NCI-H1436 treated with DMSO at 0.1 percent for 48 hours (cell line): ENCODE data around the gene CD226.
"Not testable (repeated sequence)": the region's sequence is repeated elsewhere in the genome, so short reads cannot be mapped to it uniquely, and the experiment has no call there.

Experiments used
- DNase-seq: peaks from one replicate; lab custom pipeline; 2025; lab: John Stamatoyannopoulos, UW

CD226 gene

GRCh38 chr18:69956665-69957620 is 9.3 kb upstream of the CD226 start:
- DNase-seq = no peak

- no peak for DNase-seq
Measured at GRCh38 chr18:69956057-69956456, 8.4 kb upstream of the CD226 start.

DNA sequence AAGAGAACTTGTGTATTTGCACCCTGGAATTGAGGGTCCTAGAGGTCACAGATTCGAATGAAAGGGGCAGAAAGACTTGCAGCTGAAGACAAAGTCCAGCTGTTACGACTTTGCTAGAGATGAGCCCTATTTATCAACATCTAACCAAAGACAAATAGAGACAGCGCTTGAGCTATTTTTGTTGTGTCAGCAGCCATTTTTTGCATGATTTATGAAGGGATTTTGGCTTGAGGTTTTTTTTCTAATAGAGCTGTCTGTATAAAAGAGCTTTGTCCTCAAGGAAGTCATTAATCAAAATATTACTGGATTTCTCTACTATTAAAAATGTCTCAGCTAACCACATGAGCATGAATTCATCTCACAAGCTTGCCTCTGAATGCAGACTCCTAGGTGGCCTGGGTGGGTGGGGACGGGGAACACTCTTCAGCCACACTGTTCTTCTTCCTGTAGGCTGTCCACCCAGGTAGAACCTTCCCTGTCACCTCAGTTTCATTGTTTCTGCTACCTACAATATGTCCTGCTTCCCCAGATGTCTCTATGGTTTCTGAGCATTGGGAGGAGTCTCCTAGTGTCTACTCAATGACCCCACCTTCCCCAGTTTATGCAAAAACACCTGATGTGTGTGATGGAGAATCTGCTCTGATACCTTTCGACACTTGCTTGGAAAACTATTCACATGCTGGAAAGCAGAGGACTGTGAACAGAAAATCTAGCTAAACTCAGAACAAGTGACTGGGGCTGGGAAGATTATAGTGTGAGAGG is 7.2 kb upstream of the CD226 start:
- no peak for DNase-seq

GRCh38 chr18:69953191-69953590 is 5.5 kb upstream of the CD226 start:
- DNase-seq = no peak

GRCh38 chr18:69951182-69951581 is 3.5 kb upstream of the CD226 start:
- no peak for DNase-seq

- DNase-seq = no peak
Measured at GRCh38 chr18:69949538-69949936, 1.9 kb upstream of the CD226 start.

GRCh38 chr18:69948919-69949537 is 1.4 kb upstream of the CD226 start:
- DNase-seq = no peak

- DNase-seq = no peak
Measured at GRCh38 chr18:69948256-69948655, 583 bp upstream of the CD226 start.

DNA sequence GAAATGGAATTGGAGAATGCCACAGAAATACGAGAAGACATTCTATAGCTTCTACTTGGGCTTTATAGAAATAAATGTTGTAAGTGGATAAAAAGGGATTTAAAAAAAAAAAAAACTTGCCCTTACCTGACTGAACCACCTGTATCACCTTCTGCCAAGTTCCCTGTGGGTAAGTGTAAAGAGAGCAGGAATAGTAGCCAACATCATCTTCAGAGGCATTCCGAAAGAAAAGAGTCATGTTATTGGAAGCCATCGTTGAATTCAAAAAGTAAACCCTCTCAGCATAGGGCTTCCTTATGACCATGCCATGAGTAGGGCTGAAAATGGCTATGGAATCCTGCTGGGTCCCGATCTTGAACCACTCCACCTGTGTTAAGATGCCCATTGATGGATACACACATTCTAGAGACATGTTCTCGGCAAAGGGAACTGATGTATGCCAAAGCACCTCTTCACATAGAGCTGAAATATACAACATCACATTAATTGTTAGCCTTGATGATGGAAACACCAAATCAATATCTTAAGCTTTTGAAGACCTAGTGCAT is 991 bp downstream of the CD226 start:
- no peak for DNase-seq

DNA sequence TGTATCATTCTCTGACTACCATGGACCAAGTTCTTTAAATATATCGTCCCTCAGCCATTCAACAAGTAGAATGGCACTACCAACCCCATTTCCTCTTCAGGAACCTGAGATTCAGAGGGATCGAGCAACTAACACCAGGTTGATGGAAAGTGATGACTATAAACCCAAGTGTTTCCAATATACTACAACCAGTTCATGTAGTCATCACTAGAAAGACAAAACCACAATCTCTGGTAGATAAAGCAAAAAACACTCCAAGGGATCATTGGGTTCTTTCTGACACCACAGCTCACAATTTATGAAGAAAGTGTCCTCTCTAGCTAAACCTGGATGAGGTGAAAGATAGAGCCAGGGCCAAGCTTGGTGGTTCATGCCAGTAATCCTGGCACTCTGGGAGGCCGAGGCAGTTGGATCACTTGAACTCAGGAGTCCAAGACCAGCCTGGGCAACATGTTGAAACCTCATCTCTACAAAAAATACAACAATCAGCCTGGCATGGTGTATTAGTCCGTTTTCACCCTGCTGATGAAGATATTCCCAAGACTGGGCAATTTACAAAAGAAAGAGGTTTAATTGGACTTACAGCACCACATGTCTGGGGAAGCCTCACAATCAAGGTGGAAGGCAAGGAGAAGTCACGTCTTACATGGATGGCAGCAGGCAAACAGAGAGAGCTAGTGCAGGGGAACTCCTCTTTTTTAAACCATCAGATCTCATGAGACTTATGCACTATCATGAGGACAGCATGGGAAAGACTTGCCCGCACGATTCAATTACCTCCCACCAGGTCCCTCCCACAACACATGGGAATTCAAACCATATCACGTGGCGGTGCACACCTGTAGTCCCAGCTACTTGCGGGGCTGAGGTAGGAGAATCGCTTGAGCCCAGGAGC is 2.2 kb downstream of the CD226 start:
- DNase-seq = no peak

GRCh38 chr18:69944436-69944835 is 3.2 kb downstream of the CD226 start:
- DNase-seq = no peak

GRCh38 chr18:69943021-69943420 is 4.7 kb downstream of the CD226 start:
- no peak for DNase-seq

GRCh38 chr18:69941183-69941582 is 6.5 kb downstream of the CD226 start:
- no peak for DNase-seq

GRCh38 chr18:69939812-69940211 is 7.9 kb downstream of the CD226 start:
- not testable (repeated sequence) for DNase-seq

DNA sequence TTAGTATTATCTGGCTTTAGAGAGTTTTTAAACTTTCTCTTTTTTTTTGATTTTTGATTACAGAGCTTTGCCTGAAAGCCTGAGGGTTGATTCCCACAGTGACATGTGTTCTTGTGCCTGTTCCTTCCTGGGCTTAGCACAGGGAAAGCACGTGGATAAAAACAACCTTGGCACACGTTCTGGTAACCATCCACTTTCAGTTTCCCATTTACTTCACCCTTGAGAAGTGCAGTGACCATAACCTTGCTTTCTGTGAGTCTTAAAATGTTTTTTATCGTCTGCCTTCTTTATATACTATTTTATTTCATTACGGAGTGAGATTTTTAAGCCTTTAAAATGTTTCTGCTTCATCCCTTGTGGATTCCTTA is 11.5 kb downstream of the CD226 start:
- no peak for DNase-seq

DNA sequence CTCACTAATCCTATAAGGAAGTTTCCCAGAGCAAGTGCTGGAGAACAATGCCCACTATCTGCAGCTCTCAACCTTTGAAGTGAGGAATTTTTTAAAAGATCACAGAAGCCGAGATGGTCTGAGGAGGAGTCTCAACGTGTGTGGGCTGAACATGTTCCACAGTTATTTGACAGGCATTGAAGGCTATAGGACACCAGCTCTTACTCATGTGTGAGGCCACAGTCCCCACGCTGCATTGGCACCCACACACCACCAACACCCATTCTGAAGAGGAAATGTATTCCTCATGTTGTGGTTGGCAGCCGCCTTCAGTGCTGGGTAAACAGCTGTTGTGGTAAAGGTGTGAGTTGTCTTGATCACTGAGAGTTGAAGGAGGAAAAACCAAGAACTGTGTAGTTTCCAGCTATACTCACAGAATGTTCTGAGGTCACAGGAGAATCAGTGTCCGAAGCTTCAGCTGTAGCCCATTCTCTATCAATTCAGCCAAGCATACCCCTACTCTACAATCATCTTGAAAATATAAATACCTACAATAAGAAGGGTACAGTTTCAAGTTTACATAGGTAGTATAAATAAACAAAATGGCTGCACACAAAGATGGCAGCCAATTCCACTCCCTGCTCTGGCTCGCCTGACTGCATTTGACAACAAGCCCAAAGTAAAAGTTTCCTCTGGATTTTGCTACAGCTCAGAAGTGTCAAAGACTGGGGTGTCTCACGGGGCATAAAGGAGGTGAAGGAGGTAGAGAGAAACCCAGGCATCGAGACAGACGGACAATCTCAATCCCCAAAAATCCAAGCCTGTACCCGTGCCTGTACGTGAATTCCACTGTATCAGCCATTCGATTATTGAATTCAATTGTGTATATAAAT is 12.1 kb downstream of the CD226 start:
- no peak for DNase-seq

- no peak for DNase-seq
Measured at GRCh38 chr18:69934601-69935265, 12.9 kb downstream of the CD226 start.

GRCh38 chr18:69929041-69929774 is 18.5 kb downstream of the CD226 start:
- DNase-seq = no peak

DNA sequence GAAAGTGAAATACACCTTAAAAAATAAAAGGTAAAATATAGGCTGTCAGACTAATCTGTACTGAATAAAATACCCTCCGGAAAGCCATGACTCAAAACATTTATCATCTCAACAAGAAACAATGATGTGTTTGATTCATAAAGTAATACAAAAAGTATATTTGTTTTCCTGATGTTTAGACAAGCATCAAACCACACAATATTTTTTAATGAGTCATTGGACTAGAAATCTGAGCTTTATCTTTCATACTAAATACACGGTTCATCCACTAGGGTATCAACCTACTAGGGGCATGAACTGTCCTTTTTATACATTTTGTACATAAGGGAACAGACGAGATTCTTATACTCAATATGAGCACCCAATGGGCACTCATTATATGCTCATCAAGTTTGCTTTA is 31.3 kb downstream of the CD226 start:
- DNase-seq = no peak
